IPS-NIHi7 (cell line): ENCODE results near the gene MTA3.
A peak's percentile ranks its signal among the peaks of the same experiment; 100 is the strongest.
"Not testable (repeated sequence)": the region's sequence is repeated elsewhere in the genome, so short reads cannot be mapped to it uniquely, and the experiment has no call there.

Experiments
- DNase-seq: peaks from one replicate; pipeline ENCODE4 v3.0.0; 2012; ENCODE audit warnings: mixed read lengths; ENCODE audit errors: extremely low spot score

The MTA3 gene

DNA sequence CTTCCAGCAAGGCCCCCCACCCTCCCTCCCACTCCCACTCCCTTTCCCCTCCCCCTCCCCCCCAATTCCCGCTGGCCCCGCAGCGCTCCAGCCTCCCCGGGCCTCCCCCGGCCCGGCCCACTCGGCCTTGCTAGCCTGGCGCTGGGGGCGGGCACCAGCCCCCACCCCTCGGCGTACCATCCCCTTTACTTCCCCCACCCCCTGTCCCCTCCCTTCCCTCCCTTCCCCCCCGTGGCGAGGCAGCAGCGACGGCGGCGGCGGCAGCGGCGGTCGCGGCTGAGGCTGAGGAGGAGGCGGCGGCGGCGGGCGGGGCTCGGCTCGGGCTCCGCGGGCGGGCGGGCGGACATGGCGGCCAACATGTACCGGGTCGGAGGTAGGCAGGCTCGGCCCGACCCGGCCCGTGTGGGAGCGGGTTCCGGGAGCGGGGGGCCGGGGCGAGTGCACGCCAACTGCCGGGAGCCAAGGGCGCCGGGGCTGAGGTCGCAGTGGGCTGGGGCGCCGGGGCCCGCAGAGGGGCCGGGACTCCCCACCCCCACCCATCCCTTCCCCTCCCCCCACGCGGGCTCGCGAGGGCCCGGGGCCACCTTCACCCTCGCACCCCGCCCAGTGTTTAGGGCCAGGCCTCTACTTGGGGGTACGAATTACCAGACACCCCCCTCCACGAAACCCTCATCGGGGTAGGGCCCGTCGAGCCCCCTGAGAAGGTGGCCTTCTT, at the start of gene MTA3:
Gene MTA3 (plus strand): TSS at position 232 of the 715 bp plus-strand sequence. CDS start 114 bp downstream, at position 346.
- DNase-seq, result peak; percentile 87

DNA sequence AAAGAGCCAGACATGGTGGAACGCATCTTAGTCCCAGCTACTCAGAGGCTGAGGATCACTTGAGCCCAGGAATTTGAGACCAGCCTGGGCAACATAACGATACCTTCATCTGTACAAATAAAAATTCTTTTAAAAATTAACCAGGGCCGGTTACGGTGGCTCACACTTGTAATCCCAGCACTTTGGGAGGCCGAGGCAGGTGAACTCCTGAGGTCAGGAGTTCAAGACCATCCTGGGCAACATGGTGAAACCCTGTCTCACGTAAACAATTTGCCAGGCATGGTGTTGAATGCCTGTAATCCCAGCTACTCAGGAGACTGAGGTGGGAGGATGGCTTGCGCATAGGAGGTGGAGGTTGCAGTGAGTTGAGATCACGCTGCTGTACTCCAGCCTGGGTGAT, 48.8 kb upstream of the MTA3 start:
- DNase-seq, result no peak

DNA sequence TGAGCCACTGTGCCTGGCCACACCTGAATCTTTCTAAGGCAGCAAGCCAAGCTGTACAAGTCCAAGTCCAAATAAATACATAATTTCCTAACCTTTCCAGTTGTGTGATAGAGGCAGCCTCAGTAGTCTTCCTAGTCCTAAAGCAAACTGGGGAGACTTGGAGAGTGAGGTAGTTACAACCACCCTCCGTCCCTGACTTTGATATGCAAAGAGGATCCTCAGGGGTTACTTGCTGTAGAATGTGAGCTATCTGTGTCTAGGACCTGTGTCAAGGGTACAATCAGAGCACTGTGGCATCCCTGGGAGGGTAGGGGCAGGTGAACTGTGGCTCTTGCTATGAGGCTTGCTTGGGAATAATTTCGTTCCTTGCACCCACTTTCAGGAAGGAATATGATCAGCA, 46.4 kb upstream of the MTA3 start:
- peak; percentile 8 for DNase-seq

DNA sequence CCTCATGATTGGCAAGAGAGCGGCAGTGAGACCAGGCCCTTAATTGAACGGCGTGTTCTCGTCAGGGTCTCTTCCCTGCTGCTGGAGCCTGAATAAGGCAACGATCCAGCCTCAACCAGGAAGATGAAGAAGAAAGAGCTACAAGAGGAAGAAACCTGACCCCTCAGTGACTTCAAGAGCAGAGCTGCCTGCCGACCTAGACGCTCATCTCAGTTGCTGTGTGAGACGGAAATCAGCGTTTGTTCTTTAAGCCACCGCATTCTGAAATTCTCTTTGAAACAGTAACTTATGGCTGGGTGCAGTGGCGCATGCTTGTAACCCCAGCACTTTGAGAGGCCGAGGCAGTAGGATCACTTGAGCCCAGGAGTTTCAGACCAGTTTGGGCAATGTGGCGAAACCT, 45.1 kb upstream of the MTA3 start:
- DNase-seq, result no peak

DNA sequence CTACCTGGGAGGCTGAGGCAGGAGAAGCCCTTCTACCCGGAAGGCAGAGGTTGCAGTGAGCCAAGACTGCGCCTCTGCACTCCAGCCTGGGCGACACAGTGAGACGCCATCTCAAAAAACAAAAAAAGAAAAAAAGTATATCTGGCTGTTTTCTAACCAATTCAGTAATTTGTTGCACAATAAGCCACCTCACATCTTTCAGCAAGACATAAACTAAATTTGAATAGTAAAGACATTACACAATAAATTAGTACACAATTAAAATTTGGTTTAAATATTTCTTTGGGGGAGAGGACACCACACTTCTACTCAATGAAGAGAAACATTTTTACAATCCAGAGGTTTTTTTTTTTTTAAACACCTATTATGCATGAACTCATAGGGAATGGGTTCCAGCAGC, 36.0 kb upstream of the MTA3 start:
- no peak for DNase-seq

DNA sequence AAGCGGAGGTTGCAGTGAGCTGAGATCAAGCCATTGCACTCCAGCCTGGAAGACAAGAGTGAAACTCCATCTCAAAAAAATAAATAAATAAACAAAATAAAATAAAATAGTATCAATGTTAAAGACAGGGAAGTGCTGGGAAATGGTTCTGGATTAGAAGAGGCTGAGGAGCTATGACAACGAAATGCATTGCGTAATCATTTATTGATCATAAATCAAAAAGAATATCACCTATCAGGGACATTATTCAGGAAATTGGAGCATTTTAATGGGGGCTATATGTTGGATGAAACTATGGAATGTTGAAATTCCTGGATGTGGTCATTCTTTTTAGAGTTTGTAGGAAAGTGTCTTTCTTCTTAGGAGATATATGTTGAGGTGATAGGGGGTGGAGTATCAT, 30.9 kb upstream of the MTA3 start:
- DNase-seq, result no peak

DNA sequence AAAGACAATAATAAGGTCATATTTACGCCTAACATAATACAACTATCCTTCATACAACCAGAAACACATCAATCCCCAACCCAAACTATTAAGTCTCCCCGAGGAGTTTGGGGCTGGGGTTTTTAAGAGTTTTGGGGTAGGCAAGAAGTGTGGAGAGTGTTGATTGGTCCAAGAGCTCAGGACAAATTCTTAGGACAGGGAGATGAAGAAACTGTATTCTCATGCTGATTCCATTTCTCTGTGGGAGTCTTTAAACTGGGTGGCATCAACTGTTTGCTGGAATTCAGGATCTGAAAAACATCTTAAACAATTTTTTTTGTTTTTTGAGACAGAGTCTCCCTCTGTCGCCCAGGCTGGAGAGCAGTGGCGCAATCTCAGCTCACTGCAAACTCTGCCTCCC, 25.6 kb upstream of the MTA3 start:
- no peak for DNase-seq

DNA sequence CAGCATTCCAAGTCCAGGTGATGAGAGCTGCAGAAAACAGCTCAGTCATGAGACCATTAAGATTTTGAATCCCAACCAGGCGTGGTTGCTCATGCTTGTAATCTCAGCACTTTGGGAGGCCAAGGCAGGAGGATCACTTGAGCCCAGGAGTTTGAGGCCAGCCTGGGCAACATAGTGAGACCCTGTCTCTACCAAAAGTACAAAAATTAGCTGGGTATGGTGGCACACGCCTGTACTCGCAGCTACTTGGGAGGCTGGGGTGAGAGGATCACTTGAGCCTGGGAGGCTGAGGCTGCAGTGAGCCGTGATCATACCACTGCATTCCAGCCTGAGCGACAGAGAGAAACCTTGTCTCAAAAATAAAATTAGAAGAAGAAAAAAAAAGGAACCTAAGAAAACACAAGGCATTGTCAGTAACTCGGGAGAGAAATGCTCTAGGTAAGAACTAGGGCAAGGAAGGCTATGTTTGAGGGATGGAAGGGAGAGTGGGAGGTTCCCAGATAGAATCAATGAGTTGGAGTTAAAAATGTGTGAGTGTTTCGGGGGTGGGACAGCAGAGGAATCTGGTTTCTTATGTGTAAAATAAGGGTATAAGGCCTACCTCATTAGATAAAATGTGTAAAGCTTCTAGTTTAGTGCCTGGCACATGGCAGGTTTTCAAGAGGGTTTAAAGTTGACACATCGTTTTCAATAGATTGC, 23.3 kb upstream of the MTA3 start:
- no peak for DNase-seq

DNA sequence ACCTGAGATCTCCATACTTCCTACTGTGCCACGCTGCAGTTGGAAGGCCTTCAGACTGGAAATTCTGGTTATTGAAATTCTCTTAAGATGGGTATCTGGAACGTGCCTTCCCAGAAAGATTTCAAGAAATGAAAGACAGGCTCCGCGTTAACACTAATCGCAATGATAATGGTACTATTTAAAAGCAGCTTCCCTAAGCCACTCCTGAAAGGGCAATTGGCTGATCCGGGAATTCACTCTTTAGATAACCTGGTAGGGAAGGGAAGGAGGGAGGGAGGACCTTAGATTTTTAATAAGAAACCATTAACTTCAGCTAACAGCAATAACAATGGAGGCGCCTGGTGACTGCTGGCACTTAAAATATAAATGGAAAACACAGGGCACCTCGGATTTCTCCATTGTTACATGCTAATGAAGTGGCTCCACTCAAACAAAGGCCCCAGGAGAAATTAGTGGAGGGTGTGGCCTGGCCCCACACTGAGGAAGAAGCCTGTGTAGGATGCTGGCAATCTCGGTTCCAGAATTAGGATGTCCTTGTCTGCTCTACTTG, 22.5 kb upstream of the MTA3 start:
- DNase-seq, result peak; percentile 64

DNA sequence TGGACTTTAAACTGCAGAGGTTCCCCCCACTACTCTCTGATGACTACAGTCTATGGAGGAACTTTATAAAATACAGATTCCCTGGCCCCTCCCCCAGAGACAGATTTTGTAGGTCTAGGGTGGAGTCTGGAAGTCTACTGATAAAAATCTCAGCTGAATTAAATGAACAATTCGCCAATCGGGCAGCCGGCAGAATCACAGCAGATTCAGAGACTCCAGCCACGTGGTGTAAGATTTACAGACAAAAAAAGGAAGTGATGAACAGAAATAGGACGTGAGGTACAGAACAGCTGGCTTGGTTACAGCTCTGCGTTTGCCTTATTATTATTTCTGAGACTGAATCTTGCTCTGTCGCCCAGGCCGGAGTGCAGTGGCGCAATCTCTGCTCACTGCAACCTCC, 21.4 kb upstream of the MTA3 start:
- DNase-seq, result no peak

DNA sequence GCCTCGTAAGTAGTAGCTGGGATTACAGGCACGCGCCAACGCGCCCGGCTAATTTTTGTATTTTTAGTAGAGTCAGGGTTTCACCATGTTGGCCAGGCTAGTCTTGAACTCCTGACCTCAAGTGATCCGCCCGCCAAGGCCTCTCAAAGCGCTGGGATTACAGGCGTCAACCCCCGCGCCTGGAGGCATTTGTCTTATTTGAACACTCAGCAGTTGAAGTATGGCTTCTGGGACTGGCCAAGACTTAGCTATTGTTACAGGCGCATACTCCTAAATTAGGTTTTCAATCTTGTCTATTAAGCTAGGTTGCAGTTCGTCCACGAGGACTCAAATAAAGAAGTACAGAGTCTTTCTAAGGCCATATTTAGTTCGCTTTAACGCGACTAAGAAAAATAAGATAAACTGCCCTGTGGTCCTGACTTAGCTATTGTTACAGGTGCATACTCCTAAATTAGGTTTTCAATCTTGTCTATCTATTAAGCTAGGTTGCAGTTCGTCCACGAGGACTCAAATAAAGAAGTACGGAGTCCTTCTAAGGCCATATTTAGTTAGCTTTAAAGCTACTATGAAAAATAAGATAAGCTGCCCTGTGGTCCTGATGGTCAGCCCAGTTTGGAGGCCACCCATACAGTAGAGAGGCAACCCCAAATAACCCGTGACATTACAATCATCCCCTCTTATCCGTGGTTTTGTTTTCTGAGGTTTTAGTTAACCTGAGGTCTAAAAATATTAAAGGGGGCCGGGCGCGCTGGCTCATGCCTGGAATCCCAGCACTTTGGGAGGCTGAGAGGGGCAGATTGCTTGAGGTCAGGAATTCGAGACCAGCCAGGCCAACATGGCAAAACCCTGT, 20.8 kb upstream of the MTA3 start:
- DNase-seq, result no peak

DNA sequence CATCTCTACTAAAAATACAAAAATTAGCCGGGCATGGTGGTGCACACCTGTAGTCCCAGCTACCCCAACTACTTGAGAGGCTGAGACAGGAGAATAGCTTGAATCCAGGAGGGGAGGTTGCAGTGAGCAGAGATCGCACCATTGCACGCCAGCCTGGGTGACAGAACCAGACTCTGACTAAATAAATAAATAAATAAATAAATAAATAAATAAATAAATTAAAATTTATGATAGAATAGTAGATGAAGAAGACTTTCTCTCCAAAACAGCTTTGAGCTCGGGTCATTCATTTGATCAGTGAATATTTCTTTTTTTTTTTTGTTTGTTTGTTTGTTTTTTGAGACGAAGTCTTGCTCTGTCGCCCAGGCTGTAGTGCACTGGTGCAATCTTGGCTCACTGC, 17.6 kb upstream of the MTA3 start:
- DNase-seq, result no peak

DNA sequence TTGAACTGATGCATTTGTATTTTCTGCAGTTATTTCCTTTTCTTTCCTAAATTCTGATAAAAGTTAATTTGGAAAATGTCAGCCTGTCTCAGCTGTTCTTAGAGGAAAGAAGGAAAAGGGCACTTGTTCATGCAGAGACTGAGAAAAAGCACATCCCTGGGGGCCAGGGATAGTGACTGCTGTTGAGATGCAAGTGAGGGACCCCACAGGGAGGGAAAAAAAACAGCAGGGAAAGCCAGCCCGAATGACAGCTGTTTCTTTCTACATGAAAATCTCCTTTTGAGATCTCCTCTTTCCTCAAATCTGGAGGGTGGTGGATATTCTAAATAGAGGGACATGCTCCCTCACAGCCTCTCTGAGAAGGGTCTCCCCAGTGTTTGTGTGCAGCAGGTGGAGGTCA, 14.0 kb upstream of the MTA3 start:
- DNase-seq, result peak; percentile 41

DNA sequence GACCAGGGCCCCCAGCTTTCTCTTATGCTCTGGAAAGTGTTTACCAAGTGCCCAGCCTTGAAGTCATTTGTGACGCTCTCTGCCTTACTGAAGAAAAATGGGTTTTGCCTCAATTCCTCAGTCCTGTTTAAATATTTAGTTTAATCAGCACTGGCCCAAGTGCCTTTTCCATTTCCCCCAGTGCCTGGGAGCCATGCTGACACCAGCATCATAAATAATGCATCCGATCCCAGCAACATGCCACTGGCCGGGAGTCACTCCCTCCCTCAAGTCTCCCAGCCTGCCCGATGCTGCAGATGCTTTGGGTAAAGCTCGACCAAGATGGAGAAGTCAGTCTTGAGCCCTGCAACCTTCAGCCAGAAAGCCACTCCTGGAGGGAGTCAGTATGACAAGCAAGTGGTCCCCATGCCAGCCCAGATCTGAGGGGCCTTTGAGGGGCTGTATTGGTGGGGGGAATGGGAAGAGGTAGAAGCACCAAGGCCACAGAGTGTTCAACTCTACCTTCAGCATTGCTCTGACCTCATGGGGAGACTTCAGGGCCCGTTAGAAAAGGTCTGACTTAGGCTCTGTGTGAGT, 12.0 kb upstream of the MTA3 start:
- no peak for DNase-seq

DNA sequence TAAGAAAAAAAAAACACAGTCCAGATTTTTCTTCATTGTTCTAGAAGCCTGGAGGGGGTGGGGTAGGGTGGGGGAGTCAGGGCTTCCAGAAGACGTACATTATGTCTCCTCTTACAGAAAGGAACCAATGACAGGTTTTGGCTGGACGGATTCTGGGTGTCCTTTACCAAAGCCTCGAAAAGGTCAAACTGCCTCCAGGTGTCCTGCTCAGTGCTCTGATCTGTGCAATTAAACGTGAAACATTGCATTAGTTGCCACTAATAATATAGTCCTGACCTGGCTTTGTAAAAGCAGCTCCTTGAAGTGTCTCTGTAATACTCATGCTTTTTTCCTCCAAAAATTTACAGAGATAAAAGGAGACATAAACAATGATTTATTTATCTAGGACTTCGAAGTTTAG, 11.1 kb upstream of the MTA3 start:
- DNase-seq, result no peak

DNA sequence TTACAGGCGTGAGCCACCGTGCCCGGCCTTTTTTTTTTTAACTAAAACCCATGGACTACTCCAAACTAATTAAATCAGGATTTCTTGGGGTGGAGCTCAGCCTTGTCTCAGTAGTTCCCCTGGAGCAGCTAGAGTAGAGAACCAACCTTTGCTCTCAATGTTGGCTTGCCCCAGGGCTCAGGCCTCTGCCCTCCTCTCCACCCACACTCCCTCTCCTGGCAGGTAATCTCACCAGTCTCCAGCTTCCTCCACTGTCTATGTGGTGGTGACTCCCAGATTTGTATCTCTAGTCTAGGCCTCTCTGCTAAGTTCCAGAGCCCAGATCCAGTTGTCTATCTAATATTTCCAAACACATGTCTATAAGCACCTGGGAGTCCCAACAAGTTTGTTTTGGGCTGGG, 9.6 kb upstream of the MTA3 start:
- peak; percentile 29 for DNase-seq

DNA sequence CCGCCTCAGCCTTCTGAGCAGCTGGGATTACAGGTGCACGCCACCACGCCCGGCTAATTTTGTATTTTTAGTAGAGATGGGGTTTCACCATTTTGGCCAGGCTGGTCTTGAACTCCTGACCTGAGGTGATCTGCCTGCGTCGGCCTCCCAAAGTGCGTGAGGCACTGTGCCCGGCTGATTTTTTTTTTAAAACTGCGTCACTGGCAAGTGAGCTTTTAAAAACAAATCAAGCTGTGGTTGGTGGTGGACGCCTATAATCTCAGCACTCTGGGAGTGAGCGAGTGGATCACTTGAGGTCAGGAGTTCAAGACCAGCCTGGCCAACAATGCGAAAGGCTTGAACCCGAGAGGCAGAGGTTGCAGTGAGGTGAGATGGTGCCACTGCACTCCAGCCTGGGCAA, 8.3 kb upstream of the MTA3 start:
- DNase-seq, result not testable (repeated sequence)

DNA sequence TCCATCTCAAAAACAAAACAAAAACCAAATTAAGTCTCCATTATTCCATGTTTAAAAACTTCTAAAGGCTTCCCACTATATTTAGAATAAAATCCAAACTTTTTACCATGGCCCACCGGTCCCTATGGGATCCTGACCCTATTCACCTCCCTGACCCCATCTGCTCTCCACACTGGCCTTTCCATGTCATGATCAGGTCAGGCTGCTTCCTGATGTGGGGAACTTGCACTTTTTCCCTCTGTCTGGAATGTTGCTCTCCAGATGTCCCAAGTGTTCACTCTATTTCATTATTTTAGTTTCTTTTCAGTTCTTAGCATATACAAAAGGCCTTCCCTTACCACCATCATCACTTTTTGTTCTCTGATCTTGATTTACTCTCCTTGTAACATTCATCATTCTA, 7.5 kb upstream of the MTA3 start:
- no peak for DNase-seq

DNA sequence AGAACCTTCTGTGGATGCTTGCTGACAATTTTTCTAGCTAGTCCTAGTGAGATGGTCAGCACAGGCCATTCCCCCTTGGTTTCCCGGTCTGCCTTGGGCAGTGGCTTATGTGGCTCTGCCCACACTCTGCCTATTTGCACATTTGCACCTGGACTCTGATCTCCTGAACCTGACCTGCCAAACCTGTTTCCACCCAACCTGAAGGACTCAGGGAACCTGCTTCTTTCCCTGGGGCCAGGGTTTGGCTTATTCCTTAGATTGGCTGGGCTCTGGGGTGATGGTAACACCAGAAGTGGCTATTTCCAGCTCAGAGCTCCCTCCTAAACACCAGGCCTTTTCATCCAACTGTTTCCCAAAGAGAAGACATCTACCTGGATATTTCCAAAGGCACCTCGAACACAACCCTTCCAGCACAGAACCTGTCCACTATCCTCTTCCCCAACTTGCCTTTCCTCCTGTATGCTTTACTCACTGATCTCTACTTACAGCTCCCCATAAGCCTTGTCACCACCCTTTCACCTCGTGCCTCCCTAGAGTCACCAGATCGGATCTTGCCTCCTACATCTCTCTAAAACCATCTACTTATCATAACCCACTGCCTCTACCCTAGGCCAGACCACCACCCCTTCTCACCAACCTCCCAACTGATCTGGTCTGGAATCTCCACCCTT, 5.8 kb upstream of the MTA3 start:
- DNase-seq, result no peak

DNA sequence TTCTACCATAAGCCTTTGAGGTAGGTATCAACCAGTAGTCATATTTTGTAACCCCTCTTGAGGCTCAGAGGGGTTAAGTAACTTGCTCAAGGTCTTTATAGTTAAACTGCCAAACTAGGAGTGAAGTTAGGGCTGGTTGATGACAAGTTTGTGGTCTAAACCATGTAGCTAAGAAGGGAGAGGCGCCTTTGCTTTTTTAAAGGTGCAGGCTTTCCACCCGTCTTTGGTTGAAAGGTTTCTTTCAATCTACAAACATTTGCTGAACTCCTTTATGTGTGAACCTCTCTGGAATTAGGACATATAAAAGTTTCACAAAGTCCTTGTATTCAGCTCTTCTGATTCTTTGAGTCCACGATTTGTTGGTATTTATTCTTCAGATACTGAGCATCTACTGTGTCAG, 2.4 kb upstream of the MTA3 start:
- no peak for DNase-seq

DNA sequence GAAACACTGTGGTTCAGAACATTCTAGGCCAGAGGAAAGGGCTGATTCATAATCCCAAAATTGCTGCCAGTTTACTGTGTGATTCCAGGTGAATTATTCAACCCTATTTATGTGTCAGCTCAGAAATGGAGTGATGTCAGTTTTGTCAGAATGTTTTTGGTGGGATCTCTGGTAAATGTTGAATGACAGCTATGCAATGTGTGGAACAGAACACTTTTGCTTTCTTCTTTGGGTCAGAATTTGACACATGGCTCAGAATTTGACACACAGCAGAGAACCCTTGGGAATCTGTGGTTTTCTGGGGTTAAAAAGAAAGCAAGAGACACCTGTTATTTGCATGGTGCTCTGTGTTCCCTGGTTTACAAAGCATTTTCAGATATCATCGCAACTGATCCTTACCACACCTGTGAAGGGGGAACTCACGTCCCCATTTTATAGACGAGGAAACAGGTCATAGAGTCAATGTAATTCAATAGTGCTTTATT, 1.6 kb upstream of the MTA3 start:
- DNase-seq, result no peak
